Retinal pigment epithelial cell (primary cell): ENCODE results near the gene PERCC1.

Experiments
- DNase-seq: peaks from one replicate; pipeline ENCODE4 v3.0.0-alpha.2; 2010; ENCODE audit warnings: low read depth
- H3K4me3 ChIP-seq: 2 replicates; pipeline ENCODE4 v1.5.1; 2011; ENCODE audit warnings: mild to moderate bottlenecking, low read length, control low read depth, moderate library complexity
- CTCF ChIP-seq: conservative IDR thresholded peaks from 2 replicates; pipeline ENCODE4 v1.5.1; 2011; ENCODE audit warnings: low read depth, low read length, control low read depth, inconsistent platforms

PERCC1 gene

GRCh38 chr16:1422076-1422475 lies 8.8 kb upstream of the PERCC1 start:
- no peak for TF ChIP-seq CTCF

DNA sequence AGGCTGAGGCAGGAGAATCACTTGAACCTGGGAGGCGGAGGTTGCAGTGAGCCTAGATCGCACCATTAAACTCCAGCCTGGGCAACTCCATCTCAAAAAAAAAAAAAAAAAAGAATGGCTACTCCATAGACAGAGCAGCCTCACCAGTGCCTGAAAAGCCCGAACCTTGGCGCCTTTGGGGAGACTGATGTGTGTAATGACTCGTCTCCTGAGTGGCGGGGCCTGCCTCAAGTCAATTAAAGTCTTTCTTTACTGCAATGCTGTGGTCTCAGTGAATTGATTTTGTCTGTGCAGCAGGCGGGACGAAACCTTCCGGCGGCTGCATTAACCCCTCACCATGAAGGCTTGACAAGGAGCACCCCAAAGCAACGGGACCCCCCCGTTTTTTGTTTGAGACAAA lies 6.8 kb upstream of the PERCC1 start:
- no peak for DNase-seq
- no peak for TF ChIP-seq CTCF
- H3K4me3 ChIP-seq = no peak overlapping the region

More at GRCh38 chr16:1422076-1422475, 8.8 kb upstream of the PERCC1 start:
- DNase-seq = no peak
- H3K4me3 ChIP-seq = no peak overlapping the region

DNA sequence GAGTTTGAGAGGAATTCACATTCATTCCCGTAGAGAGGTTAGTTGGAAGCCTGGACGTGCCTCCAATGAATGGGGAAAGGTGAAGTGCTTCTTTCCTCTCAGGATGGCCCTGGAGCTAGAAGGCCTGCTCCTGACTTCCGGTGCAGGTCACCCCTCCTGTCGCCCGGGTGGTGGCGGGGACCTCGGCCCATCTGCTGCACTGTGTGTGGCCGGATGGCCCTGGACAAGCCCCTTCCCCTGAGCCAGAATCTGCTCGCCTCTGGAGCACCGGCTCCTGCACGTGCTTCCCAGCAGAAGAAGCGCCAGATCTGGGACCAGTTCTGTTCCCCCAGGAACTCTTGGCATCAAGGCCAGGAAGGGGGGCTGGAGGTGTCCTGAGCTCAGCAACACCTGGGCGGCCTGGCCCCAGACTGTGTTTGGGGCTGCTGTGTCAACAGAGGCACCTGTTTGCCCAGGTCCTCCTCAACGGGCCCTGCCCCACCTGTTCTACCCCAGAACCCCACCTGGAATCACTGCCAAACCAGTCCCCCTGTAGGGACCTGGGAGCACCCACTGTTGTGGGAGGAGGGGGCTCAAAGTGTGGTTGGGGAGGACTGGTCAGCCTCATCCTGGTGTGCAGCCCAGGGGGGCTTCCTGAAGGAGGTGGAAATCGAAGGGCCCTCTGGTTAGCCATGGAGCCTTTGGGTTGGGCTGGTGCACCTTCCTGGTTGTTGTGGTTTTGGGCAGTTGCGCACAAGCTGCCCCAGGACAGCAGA lies 5.1 kb upstream of the PERCC1 start:
- no peak for DNase-seq
- no peak overlapping the region for H3K4me3 ChIP-seq
- no peak for TF ChIP-seq CTCF

DNA sequence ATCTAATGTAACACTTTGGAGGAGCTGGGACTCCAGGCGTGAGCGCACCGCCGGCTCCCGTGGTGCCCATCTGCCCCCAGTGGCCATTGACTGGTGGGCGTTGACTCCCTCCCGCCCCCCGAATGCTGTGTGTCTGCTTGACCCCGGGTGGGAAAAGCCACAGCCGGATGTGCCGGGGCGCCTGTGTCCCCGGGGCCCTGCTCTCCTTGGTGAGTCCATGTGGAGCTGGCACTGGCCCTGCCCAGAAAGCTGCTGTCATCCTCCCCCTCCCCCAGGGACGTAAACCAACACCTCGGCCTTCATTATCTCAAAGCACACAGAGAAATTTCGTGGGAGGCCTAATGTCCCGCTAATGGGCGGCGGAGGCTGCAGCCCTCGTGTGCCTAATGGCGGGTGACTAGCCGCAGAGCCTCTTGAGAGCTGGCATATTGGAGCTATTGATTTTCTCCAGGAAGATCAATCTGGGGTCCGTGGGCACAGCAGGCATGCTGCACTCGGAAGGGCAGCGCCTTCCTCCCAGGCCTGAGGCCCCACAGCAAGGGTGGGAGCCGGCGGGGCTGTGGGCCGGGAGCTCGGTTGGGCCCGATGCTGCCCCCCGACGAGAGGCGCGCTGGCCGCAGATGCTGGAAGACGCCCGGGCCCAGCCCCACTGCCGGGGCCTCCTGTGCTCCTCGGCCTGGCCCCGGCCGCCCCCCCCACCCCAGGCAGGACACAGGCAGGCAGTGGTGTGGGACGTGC lies 4.0 kb upstream of the PERCC1 start:
- no peak for DNase-seq
- no peak for TF ChIP-seq CTCF
- H3K4me3 ChIP-seq = no peak overlapping the region

- H3K4me3 ChIP-seq = no peak overlapping the region
- no peak for TF ChIP-seq CTCF
- no peak for DNase-seq
Measured at GRCh38 chr16:1427473-1428461, 3.1 kb upstream of the PERCC1 start.

GRCh38 chr16:1428511-1428910 lies 2.4 kb upstream of the PERCC1 start:
- TF ChIP-seq CTCF = peak; percentile 52
- no peak for DNase-seq
- H3K4me3 ChIP-seq = no peak overlapping the region
